HT1080 (cell line): ENCODE data around the gene RARG. TPM values are rescaled to one million over a fixed set of nuclear protein-coding genes. Genes with fewer than 3 reads are reported as not detected.
A peak's percentile ranks its signal among the peaks of the same experiment; 100 is the strongest.
"Not testable (repeated sequence)": the region's sequence is repeated elsewhere in the genome, so short reads cannot be mapped to it uniquely, and the experiment has no call there.

ENCODE experiments used
- DNase-seq: peaks from one replicate; pipeline ENCODE4 v3.0.0-alpha.2; 2015; ENCODE audit warnings: low read depth
- total RNA-seq: library from RNA; depleted of rRNA; stranded (reverse); fragments of >200 nt; shearing (Covaris generic); gene quantifications from 2 replicates; pipeline ENCODE4 v1.2.3, GENCODE V29; 2014; rRNA removed

The RARG gene
- total RNA-seq, 1 experiment from 2014 or later, result 17.4 TPM

DNA sequence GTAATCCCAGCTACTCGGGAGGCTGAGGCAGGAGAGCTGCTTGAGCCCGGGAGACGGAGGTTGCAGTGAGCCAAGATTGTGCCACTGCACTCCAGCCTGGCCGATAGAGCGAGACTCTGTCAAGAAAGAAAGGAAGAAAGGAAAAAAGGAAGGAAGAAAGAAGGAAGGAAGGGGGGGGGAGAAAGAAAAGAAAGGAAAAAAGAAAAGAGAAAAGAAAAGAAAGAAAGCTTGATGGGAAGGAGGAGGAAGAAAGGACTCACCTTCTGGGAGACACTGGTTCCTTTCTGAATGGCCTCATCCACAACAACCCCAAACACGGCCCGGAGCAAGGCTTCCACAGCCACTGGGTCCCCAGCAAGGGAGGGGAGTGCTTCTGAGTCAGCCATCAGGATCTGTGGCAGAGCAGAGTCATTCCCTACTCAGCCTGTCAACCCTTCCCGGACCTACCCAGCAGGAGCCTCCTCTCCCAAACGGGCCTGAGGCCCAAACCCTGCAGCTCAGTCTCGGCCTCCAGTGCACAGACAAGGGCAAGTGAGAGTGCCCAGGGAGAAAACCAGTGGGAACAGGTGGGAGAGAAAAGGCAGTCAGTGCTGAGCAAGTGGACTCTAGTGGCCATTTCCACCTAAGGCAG is 58.8 kb downstream of the RARG start:
- DNase-seq, result peak; percentile 42

- no peak for DNase-seq
Observed at GRCh38 chr12:53172352-53172751, 59.7 kb downstream of the RARG start.

DNA sequence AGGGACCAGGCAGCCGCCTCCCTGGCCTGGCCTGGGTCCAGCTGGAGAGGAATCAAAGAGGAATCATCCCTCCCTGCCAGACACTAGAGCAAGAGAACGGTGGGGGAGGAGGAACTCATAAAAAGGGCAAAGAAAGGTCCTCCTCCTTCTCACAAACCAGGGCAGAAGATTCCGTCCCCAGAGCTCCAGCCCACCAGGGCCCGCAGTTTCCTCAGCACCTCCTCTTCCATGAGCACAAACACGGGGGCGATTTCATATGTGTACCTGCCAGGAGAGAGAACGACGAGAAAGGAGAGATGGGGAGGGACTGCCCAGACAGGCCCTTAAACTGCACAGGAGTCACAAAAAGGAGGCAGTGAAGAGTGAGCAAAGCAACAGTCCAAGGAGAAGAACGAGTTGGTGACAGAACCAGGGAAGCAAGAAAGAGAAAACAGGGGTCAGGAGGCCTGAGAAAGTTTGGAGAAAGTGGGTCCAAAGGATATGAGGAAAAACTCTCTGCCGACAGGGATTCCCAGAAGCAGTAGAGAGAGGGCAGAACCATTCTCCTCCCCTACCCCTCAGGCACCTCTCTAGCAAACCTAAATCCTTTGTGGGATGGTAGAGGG is 60.2 kb downstream of the RARG start:
- DNase-seq, result no peak

- DNase-seq, result no peak
Observed at GRCh38 chr12:53170876-53171724, 60.9 kb downstream of the RARG start.

DNA sequence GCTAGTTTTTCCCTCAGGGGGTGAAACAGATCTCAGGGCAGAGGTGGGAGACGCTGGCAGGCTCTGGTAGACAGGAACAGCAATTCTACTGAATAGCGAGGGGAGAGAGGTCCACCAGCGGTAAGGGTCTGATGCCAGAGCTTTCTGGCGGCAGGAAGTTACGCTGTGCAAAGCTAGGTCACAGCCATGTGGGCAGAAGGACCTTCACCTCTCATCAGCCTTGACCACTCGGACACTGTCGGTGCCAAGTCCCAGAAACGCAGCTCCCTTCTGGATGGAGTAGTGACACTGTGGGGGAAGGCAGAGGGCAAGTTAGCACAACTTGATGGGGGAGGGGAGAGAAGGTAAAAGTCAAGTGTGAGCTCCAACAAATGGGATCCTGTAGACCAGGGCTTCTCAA is 61.8 kb downstream of the RARG start:
- DNase-seq, result no peak

- no peak for DNase-seq
Observed at GRCh38 chr12:53169644-53170043, 62.4 kb downstream of the RARG start.

- no peak for DNase-seq
Observed at GRCh38 chr12:53166837-53167236, 65.2 kb downstream of the RARG start.

DNA sequence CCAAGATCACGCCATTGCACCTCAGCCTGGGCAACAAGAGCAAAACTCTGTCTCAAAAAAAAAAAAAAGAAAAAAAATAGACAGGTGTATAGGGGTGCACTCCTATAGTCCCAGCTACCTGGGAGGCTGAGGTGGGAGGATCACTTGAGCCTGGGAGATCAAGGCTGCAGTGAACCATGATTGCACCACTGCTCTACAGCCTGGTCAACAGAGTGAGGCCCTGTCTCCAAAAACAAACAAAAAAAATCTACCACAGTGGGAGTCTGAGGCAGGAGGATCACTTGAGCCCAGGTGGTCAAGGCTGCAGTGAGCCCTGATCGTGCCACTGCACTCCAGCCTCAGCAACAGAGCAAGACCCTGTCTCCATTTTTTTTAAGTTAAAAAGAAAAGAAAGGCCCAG is 69.0 kb downstream of the RARG start:
- not testable (repeated sequence) for DNase-seq

DNA sequence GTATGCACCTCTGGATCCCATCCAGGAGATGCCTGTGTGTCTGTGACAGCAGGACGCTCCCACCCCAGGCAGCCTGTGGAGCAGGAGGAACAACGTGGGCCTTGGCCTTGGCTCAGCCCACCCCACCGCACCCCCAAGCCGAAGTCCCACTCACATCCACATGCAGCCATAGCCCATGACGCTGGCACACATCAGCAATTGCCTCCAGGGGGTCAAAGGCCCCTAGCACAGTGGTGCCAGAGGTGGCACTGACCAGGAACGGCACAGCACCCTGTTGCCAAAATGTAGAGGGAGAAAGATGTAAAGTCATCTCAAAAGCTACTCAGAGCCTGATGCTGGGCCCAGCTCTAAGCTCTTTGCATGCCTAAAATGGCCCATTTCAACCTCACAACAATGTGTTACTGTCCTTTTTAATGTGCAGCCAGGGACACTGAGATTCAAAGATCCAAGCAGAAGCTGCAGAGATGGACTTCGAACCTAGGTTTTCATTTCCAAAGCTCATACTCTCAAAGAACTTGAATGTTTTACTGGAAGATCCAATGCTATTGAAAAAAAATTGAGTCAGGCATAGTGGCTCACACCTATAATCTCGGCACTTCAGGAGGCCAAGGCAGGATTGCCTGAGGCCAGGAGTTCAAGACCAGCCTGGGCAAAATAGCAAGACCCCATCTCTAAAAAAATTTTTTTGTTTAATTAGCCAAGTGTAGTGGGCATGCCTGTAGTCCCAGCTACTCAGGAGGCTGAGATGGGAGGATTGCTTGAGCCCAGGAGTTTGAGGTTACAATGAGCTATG is 70.7 kb downstream of the RARG start:
- DNase-seq, result no peak

GRCh38 chr12:53160673-53161072 is 71.3 kb downstream of the RARG start:
- no peak for DNase-seq

Other genes with a start within 250 kb of the RARG start
- 563 and 574 TPM in 2 replicates for gene EIF4B, start 225.8 kb downstream of the RARG start, total RNA-seq
- 29.1 and 32.5 TPM in 2 replicates for gene TNS2, start 182.1 kb downstream of the RARG start, total RNA-seq
- 11.4 and 12.7 TPM in 2 replicates for gene SPRYD3, start 152.8 kb downstream of the RARG start, total RNA-seq
- 58.5 and 72.9 TPM in 2 replicates for gene IGFBP6, start 134.5 kb downstream of the RARG start, total RNA-seq
- gene SOAT2, start 128.7 kb downstream of the RARG start, total RNA-seq, result not detected in 2 replicates
- 15.9 and 19.0 TPM in 2 replicates for gene ZNF740, start 51.5 kb downstream of the RARG start, total RNA-seq
- 3.1 and 3.7 TPM in 2 replicates for gene CSAD, start 51.3 kb downstream of the RARG start, total RNA-seq
- gene ITGB7, start 25.0 kb downstream of the RARG start, total RNA-seq, result not detected in 2 replicates
- gene ESPL1, start 36.1 kb upstream of the RARG start, total RNA-seq, result 16.8 and 20.0 TPM in 2 replicates
- 309 and 490 TPM in 2 replicates for gene PFDN5, start 63.3 kb upstream of the RARG start, total RNA-seq
- gene MYG1, start 67.5 kb upstream of the RARG start, total RNA-seq, result 108 and 119 TPM in 2 replicates
- gene AAAS, start 89.4 kb upstream of the RARG start, total RNA-seq, result 117 and 134 TPM in 2 replicates
- 0.10 TPM in 1 of 2 replicates, not detected in the other for gene SP7, start 104.1 kb upstream of the RARG start, total RNA-seq
- gene SP1, start 148.0 kb upstream of the RARG start, total RNA-seq, result 25.7 and 36.9 TPM in 2 replicates
- 0.27 TPM in 1 of 2 replicates, not detected in the other for gene AMHR2, start 191.6 kb upstream of the RARG start, total RNA-seq
- gene PRR13, start 209.5 kb upstream of the RARG start, total RNA-seq, result 70.7 and 100 TPM in 2 replicates
- gene PCBP2, start 219.9 kb upstream of the RARG start, total RNA-seq, result 166 and 243 TPM in 2 replicates